ENCODE measurements around the gene ENTREP3. TPM values are rescaled to one million over a fixed set of nuclear protein-coding genes. Genes with fewer than 3 reads are reported as not detected.

ENTREP3 gene, protein sequence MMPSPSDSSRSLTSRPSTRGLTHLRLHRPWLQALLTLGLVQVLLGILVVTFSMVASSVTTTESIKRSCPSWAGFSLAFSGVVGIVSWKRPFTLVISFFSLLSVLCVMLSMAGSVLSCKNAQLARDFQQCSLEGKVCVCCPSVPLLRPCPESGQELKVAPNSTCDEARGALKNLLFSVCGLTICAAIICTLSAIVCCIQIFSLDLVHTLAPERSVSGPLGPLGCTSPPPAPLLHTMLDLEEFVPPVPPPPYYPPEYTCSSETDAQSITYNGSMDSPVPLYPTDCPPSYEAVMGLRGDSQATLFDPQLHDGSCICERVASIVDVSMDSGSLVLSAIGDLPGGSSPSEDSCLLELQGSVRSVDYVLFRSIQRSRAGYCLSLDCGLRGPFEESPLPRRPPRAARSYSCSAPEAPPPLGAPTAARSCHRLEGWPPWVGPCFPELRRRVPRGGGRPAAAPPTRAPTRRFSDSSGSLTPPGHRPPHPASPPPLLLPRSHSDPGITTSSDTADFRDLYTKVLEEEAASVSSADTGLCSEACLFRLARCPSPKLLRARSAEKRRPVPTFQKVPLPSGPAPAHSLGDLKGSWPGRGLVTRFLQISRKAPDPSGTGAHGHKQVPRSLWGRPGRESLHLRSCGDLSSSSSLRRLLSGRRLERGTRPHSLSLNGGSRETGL
- 2.4 and 2.5 TPM in 2 replicates for total RNA-seq

DNA sequence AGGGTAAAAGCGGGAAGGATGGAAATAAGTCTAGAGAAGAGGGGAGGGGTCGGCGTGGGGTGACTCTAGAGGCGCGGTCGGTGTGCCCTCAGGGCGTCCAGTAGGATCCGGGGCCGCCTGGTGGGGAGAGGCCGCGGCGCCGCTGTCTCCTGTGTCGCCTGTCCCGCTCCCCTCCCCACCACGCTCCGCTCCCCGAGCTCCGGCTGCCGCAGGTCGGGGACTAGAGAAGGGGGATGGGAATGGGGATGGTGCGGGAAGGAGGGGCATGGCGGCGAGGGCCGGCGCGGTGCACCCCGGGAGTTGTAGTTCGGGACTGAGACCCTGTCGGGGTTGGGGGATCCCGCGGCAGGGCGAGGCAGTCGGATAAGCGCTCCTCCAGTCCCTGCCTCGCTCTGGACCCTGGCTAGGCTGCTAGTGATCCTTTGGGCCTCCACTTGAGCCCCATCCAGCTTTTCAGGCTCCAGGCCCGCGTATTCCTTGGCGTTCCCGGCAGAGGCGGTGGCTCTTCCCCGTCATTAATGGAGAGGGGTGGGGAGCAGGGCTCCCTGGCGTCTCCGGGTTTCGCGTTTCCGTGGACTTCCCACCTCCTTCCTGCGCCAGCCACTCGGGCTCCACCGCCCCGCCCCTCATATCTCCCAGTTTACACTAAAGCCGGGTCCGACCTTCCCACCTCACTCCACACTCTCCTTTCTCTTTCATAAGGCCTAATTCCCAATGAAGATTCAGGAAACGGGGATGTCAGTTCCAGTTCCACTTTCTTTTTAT, at the start of gene ENTREP3:
TSS of gene ENTREP3 (minus strand) at position 241 of the 765 bp plus-strand sequence. CDS start 606 bp downstream, outside the sequence.

DNA sequence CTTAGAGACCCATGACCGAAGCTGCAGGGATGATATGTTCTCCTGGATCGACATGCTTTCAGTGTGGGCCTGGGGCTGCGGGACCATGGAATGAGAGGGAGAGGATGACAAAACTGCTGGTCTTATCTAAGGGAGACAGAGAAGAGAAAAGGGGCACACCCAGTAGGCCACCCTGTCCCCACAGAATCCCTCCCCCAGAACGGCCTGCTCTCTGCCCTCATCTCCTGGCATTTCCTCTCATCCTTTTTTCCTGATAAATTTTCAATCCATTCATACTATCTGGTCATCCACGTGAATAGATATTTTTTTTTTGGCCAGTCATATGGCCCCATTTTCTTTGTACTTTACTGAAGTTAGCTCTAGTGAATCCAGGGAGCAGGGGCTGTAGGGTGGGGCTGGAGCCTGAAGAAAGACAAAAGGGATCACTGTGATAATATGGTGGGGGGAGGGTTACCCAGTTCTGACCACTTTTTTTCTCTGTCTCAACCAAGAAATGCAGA, 46.1 kb upstream of the ENTREP3 start, which contains the start of gene PKLR:
TSS of gene PKLR (minus strand) at position 97 of the 500 bp plus-strand sequence. CDS start at position 54, 43 bp downstream.

DNA sequence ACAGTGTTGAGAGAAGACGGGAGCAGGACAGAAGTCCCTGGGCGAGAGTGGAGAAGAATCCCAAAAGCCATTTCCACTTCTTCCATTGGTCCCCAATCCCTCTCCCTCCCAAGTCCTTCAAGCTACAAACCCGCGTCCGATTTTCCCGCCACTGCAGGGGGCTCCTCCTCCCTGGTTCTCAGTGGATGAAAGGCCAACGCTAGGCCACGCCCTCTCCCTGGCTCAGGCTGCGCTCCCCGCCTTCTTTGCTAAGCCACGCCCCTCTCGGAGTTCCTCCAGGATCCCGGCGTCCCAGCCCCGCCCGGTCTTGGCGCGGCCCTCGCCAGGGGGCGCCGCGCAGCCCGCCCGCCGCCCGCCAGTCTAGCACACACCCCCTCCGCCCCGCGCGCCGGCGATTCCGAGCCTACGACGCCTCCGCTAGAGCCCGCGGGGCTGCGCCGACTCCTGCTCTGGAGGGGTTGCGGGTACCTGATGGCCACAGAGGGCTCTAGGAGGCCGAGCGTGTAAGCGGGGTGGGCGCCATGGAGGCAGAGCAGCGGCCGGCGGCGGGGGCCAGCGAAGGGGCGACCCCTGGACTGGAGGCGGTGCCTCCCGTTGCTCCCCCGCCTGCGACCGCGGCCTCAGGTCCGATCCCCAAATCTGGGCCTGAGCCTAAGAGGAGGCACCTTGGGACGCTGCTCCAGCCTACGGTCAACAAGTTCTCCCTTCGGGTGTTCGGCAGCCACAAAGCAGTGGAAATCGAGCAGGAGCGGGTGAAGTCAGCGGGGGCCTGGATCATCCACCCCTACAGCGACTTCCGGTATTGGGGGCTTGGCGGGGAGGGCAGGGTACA, 22.0 kb upstream of the ENTREP3 start, which contains the start of gene HCN3:
TSS of gene HCN3 (plus strand) at position 394 of the 832 bp plus-strand sequence. CDS start at position 522, 128 bp downstream.

DNA sequence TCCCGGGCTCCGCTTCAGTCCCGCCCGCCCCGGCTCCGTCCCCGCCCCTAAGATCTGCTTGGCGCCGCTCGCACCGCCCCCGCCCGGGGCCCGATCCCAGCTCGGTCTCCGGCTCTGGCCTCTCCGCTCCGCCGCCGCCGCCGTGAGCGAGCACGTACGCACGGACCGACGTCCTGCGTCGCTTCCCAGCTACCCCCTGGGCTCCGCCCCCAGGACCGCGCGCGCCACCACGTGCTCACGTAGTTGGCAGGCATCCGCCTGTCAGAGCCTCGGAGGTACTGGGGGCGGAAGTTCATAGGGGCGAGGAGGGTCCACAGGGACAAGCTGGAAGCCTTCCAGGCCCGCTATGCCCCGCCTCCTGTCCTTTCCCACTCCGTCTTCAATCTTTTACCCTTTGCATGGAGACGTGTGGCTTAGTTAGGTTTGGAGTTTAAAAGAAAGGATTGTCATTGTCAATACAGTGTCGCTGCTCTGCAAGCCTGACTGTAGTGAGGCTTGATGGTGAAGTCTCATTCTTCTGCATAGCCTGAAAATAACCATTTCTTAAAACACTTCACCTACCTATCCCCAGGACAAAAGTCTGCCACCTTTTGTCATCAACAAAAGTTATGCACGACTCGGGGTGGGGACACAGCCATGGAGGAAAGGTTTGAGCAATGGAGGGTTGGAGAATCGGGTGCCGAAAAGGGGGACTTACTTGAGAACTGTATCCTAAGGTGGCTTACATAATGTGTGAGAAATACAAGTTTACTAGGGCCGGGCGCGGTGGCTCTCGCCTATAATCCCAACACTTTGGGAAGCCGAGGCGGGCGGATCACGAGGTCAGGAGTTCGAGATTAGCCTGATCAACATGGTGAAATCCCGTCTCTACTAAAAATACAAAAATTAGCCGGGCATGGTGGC, 18.3 kb upstream of the ENTREP3 start, which contains the start of gene CLK2:
TSS of gene CLK2 (minus strand) at position 162 of the 903 bp plus-strand sequence. CDS start 2,527 bp downstream, outside the sequence.

DNA sequence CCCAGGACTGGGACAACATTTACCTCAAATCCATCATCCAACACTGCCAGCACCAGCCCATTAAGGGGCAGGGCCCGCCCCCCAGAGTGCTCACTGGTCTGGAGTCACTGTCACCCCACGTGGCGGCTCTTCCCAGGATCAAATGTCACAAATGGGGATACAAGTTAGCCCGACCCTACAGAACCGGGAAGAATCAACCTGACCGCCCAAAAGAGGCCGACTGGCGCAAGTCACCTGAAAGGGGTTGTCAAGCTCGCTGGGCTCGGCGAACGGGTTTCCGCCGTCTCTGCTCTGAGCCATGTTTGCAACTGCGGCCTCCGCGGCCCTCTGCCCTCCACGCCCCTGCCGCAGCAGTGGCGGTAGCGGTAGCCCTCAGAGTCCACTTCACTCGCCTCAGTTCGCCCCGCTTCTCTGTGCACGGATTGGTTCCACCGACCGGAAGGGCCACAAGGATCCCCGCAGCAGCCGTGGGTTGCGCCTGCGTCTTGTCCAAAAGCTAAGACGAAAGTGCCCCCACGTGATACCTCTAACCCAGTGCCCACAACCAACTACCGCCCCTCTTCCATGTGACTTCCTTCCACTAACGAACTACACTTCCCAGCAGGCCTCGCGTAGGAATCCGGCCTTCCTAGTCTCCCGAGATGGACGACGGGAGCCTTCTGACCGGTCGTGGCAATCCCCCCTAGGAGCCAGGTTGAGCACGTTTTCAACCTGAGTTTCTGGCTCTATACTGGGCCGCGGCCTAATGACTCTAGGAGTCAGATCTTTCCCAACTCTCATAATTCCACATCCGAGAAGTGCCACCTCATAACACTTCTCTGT, 6.8 kb upstream of the ENTREP3 start, which contains the start of gene SCAMP3:
TSS of gene SCAMP3 (minus strand) at position 509 of the 822 bp plus-strand sequence. CDS start at position 300, 209 bp downstream.

DNA sequence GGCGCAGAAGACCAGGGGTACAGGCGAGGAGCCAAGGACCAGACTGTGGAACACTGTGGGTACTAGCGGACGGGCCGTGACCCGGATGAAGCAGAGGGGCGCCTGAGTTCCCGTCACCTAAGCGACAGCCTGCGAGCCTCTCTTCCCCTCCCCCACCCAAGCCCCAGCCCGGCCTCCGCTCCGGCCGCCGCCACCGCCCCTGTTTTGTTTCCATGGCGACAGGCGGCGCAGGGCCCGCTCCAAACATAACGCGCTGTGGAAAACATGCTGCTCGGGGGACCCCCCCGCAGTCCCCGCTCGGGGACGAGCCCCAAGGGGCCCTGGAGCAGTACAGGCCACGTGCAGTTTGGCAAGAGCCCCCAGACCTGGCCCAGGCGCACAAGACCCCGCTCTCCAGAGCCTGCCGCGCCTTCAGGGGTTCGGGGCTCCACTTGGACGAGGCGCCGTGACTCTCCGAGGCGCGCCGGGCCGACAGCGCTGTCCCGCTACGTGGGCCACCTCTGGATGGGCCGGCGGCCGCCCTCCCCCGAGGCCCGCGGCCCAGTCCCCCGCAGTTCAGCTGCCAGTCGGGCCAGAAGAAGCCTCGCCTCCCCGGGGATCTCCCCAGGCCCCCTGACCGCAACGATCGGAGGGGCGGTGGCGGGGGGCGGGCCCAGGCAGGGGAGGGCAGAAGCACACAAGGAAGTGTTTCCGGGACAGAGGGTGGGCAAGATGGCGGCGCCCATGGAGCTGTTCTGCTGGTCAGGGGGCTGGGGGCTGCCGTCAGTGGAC, 46.6 kb downstream of the ENTREP3 start, which contains the start of gene MTX1:
TSS of gene MTX1 (plus strand) at position 155 of the 771 bp plus-strand sequence. CDS start at position 265, 110 bp downstream.

DNA sequence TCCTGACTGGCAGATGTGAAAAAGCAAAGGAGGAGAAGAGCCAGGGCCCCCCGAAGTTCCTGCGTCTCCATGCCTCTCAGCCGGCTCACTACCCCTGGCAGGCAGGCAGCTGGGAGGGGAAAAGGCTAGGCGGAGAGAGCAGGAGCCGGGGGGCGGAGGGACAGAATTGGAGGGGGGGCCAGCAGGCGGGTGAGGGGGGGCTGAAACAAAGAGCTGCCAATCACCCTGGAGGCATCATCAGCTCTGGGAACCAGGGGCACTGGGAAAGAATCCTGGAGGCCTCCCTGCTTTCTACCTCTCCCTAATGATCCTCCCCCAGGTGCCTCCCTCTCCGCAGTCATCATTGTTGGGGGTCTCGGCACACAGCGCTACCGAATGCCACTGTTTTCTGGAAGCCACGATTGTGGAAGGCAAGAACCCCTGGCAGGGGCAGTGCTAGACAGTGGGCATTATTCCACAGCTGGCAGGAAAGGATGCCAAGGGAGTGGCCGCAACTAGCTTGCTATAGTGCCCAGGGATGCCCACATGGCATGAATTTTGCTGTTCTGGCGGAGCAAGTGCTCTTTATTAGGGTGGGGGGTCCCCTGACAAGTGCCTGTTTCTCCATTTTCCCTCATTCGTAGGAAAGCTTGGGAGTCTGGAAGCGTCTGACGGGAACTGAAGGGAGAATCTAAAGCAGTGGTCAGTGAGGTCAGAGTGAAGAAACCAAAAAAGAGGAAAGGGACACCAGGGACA, 47.3 kb downstream of the ENTREP3 start, which contains the start of gene THBS3:
TSS of gene THBS3 (minus strand) at position 92 of the 735 bp plus-strand sequence. CDS start at position 71, 21 bp downstream.

Other genes starting within 250 kb of the ENTREP3 start
- 0.09 and 0.11 TPM in 2 replicates for gene DCST2, start 221.7 kb downstream of the ENTREP3 start, total RNA-seq
- gene DCST1, start 221.7 kb downstream of the ENTREP3 start, total RNA-seq = not detected in 2 replicates
- 97.1 and 129 TPM in 2 replicates for gene ADAM15, start 204.2 kb downstream of the ENTREP3 start, total RNA-seq
- 13.7 and 15.3 TPM in 2 replicates for gene EFNA4, start 191.7 kb downstream of the ENTREP3 start, total RNA-seq
- gene EFNA3, start 176.6 kb downstream of the ENTREP3 start, total RNA-seq = 1.4 and 2.1 TPM in 2 replicates
- 172 and 255 TPM in 2 replicates for gene EFNA1, start 127.6 kb downstream of the ENTREP3 start, total RNA-seq
- gene SLC50A1, start 119.6 kb downstream of the ENTREP3 start, total RNA-seq = 56.8 and 66.1 TPM in 2 replicates
- gene DPM3, start 115.0 kb downstream of the ENTREP3 start, total RNA-seq = 28.5 and 38.7 TPM in 2 replicates
- 139 and 143 TPM in 2 replicates for gene KRTCAP2, start 82.2 kb downstream of the ENTREP3 start, total RNA-seq
- gene TRIM46, start 81.6 kb downstream of the ENTREP3 start, total RNA-seq = 1.1 and 1.3 TPM in 2 replicates
- gene THBS3, start 47.6 kb downstream of the ENTREP3 start, total RNA-seq = 12.6 and 13.2 TPM in 2 replicates
- 23.5 and 34.1 TPM in 2 replicates for gene MTX1, start 46.8 kb downstream of the ENTREP3 start, total RNA-seq
- 25.8 and 28.2 TPM in 2 replicates for gene SCAMP3, start 6.9 kb upstream of the ENTREP3 start, total RNA-seq
- gene CLK2, start 18.0 kb upstream of the ENTREP3 start, total RNA-seq = 18.5 and 20.6 TPM in 2 replicates
- 0.34 and 0.76 TPM in 2 replicates for gene HCN3, start 22.0 kb upstream of the ENTREP3 start, total RNA-seq
- gene PKLR, start 46.0 kb upstream of the ENTREP3 start, total RNA-seq = not detected in 2 replicates
- 350 and 458 TPM in 2 replicates for gene FDPS, start 53.4 kb upstream of the ENTREP3 start, total RNA-seq
- gene RUSC1, start 65.4 kb upstream of the ENTREP3 start, total RNA-seq = 8.2 and 9.2 TPM in 2 replicates